ENCODE data around the gene FLOT2. TPM values are rescaled to one million over a fixed set of nuclear protein-coding genes. Genes with fewer than 3 reads are reported as not detected.
"Not testable (repeated sequence)": the region's sequence is repeated elsewhere in the genome, so short reads cannot be mapped to it uniquely, and the experiment has no call there.

FLOT2 gene
- total RNA-seq, 4 donors from 2014 or later = 15.3 to 37.9 (median 28.4) TPM

DNA sequence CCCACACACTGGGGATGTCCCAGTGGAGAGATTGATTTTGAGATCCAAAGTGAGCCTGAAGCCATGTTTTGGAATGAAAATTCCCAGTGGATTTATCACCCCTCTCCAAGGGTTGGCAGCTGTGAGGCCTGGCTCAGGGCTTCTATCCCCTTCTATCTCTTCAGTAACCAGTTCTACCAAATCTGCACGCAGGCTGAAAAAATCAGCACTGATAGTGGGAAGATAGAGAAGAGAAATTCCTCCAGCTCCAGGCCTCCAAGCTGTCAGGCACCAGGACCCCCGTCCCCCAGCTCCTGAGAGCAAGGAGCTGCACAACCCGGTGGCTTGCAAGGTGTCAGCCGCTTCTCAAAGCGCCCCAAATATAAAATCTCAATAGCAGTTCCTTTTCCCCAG, 1.0 kb downstream of the FLOT2 start:
- in situ Hi-C loops (cut with MboI; ENCODE audit: low sequenced_read_pairs in 4 of 4) (loop anchor here in 1 of 4 donors (10.0 kb wide), 1 partner anchor 132 kb away; no protein-coding TSS in a partner anchor), intact Hi-C loops (cut with DNase I; ENCODE audit: low total_unique reads) (loop anchor here (5.0 kb wide), 3 partner anchors 39 to 169 kb away; partner anchors contain the start of genes ERAL1, NEK8 and TLCD1)
- Histone ChIP-seq H3K9me3 (no peaks in the 10 kb centered on the region), H3K4me1 (peaks cover 27 to 29% of the 10 kb centered on the region in 2 donors), H3K27me3 (no peaks in the 10 kb centered on the region), H3K27ac (peak overlapping the region; percentile 82 to 89 (median 85)), H3K4me3 (peak overlapping the region; percentile 70 to 92 (median 84)), H3K36me3 (no peaks in the 10 kb centered on the region)
- TF ChIP-seq POLR2A (IDR thresholded peaks at IDR 0.05) (no peak), CTCF (IDR thresholded peaks at IDR 0.05 in 4 of 5, conservative IDR thresholded peaks at IDR 0.05 in 1 of 5) (no peak)
- DNase-seq (no peak), ATAC-seq (no peak)

DNA sequence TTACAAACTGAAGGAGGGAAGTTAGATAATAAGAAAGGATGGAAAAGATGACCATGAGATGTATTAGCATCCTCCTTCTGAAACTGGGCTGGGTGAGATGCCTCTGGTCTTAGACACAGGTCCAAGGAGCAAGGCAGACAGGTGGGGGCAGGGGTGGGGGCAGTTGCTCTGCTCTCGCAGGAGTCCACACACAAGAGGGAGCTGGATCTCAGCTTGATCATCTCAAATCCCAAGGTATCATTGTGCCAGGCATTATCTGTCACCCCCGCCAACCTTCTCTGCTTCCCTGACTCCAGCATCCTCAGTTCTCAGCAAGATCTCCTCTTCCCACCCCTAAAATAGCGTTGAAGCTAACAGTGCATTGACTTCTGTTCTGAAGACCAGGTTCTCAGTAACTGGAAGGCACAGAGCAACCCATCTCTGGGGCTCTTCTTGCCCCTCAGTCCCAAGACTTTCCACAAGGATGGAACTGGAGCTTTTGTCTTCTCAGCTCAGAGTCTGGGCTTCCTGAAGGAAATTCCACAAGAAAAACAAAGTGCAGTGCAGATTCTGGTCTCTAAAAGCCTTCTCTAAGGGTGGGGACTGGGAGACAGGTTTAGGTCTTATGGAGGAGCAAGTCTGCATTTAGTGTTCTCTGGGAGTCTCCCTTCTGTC, 1.6 kb downstream of the FLOT2 start:
- peak overlapping the region; percentile 82 to 89 (median 85) for H3K27ac ChIP-seq
- ATAC-seq = no peak
- peaks cover 33% of the 10 kb centered on the region in 2 donors for H3K4me1 ChIP-seq
- H3K9me3 ChIP-seq = no peaks in the 10 kb centered on the region
- no peak for DNase-seq
- peak overlapping the region in 2 of 4 donors; percentile 70 to 92 for H3K4me3 ChIP-seq
- no peaks in the 10 kb centered on the region for H3K27me3 ChIP-seq
- H3K36me3 ChIP-seq = no peaks in the 10 kb centered on the region
- TF ChIP-seq CTCF (IDR thresholded peaks at IDR 0.05 in 4 of 5, conservative IDR thresholded peaks at IDR 0.05 in 1 of 5) = no peak
- TF ChIP-seq POLR2A (IDR thresholded peaks at IDR 0.05) = no peak
- in situ Hi-C loops (cut with MboI; ENCODE audit: low sequenced_read_pairs in 4 of 4) = loop anchor here in 1 of 4 donors (10.0 kb wide), 1 partner anchor 131 kb away; no protein-coding TSS in a partner anchor
- intact Hi-C loops (cut with DNase I; ENCODE audit: low total_unique reads) = loop anchor here (5.0 kb wide), 3 partner anchors 39 to 169 kb away; partner anchors contain the start of genes ERAL1, NEK8 and TLCD1

GRCh38 chr17:28893248-28894183, 4.0 kb downstream of the FLOT2 start:
- DNase-seq; intact Hi-C loops (cut with DNase I; ENCODE audit: low total_unique reads); H3K9me3 ChIP-seq; H3K27me3 ChIP-seq; ATAC-seq; H3K36me3 ChIP-seq; H3K4me3 ChIP-seq: not testable (repeated sequence)
- in situ Hi-C loops (cut with MboI; ENCODE audit: low sequenced_read_pairs in 4 of 4) = loop anchor here in 1 of 4 donors (10.0 kb wide), 1 partner anchor 129 kb away; no protein-coding TSS in a partner anchor
- Histone ChIP-seq H3K27ac (peak overlapping the region; percentile 33 to 60 (median 52)), H3K4me1 (peaks cover 32 to 33% of the 10 kb centered on the region in 2 donors)

DNA sequence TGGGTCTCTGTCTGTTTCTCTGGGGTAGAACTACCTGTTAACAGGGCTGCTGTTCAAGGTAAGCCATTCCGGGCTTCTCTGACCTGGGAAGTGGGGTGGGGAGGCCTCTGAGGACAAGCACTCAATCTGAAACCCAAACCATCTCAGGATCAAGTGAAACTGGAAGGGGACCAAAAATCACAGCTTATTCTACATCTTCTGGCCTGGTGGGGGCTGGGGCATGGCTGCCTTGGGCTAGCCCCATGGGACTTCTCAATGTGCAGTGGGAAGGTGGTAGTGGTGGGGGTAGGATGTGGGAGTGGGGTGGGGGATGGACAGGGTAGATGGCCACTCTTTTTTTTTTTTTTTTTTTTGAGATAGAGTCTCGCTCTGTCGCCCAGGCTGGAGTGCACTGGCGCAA, 5.5 kb downstream of the FLOT2 start:
- ATAC-seq (no peak), DNase-seq (no peak)
- no peak overlapping the region for H3K27ac ChIP-seq
- peaks cover 24 to 27% of the 10 kb centered on the region in 2 donors for H3K4me1 ChIP-seq
- intact Hi-C loops (cut with DNase I; ENCODE audit: low total_unique reads) = no loop called here
- in situ Hi-C loops (cut with MboI; ENCODE audit: low sequenced_read_pairs in 4 of 4) = loop anchor here in 1 of 4 donors (10.0 kb wide), 1 partner anchor 127 kb away; no protein-coding TSS in a partner anchor
- TF ChIP-seq CTCF (IDR thresholded peaks at IDR 0.05 in 4 of 5, conservative IDR thresholded peaks at IDR 0.05 in 1 of 5) (no peak), POLR2A (IDR thresholded peaks at IDR 0.05) (no peak)
- H3K9me3 ChIP-seq = no peaks in the 10 kb centered on the region
- H3K36me3 ChIP-seq = no peaks in the 10 kb centered on the region
- H3K27me3 ChIP-seq = no peaks in the 10 kb centered on the region
- no peak overlapping the region for H3K4me3 ChIP-seq

Measured in gastrocnemius medialis (tissue), 4 donors.